Measurements from ENCODE around the gene SUFU.
"Not testable (repeated sequence)": the region's sequence is repeated elsewhere in the genome, so short reads cannot be mapped to it uniquely, and the experiment has no call there.

Gene SUFU

DNA sequence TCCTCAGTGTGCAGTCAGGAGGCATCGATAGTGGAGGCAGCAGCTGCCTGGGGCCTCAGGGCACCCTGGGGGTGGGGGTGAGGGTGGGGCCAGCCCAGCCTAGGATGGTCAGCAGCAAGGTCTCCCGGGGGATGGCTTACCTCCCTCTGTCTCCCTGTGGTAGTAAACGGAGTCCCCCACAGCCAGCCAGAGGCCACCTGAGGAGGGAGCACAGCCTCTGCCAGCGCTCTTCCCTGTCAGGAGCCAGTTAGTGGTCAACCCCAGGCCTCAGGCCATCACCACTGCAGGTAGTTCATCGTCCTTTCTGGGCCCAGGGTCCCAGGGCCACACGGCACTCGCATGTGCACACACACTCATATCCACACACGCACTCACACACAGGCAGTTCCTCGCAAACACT is 23.4 kb upstream of the SUFU start:
- DNase-seq: no peak

DNA sequence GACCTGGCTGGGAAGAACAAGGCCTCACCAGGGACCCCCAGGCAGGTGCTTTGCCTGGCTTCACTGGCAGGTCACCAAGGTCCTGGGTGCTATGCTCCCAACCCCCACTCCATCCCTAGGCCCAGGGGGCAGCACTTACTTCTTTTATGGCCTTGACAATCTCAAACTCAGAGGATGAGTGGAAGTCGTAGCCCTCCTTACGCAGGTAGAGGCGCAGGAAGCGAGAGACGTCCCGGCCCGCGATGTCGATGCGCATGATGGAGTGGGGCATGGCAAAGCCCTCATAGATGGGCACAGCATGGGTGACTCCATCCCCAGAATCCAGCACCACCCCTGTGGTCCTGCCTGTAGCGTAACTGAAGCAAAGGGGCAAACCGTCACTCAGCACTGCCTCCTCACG is 19.8 kb upstream of the SUFU start:
- no peak for DNase-seq

DNA sequence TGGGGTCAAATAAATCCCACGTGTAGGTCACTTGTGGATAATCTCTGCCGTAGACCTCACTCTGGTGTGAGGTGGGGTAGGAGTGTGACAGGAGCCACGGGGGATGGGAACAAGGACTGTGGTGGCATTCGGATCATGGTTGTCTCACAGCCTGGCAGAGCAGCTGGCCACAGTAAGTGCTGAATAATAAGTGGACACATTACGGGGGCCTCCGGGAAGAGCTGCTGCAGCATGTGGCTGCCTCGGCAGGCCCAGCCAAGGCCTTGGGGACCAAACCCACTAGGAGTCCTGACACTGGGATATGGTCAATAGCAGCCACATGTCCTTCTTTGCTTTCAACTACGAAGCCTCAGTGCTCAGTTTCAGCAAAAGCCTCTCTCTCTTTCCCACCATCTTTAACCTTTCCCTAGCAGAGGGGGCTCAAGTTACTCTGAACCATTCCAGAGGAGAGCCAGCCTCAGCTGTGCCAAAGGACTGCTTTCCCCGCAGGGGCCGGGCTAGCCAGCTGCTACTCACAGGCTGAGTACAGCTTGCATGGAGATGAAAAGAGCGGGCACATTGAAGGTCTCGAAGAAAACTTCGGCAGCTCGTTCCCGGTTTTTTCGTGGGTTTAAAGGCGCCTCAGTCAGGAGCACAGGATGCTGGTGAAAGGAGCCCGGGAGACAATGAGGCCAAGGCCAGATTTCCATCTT is 18.5 kb upstream of the SUFU start:
- no peak for DNase-seq

DNA sequence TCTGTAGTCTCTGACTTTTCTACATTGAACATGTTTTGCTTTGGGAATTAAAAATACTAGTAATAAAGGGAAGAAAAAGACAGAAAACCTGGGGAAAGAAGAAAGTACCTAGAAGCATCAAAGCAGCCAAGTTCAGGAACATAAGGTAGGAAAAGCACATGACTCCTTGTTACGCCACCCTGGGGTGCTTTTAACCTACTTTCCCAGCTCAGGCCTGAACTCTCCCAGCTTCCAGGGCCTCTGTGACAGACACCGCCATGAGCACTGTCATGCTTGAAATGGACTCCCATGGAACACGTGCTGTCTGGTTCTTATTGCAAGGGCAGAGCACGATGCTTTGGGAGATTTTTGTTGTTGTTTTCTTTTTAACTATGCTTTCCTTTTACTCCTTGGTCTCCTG is 12.6 kb upstream of the SUFU start:
- DNase-seq: no peak

DNA sequence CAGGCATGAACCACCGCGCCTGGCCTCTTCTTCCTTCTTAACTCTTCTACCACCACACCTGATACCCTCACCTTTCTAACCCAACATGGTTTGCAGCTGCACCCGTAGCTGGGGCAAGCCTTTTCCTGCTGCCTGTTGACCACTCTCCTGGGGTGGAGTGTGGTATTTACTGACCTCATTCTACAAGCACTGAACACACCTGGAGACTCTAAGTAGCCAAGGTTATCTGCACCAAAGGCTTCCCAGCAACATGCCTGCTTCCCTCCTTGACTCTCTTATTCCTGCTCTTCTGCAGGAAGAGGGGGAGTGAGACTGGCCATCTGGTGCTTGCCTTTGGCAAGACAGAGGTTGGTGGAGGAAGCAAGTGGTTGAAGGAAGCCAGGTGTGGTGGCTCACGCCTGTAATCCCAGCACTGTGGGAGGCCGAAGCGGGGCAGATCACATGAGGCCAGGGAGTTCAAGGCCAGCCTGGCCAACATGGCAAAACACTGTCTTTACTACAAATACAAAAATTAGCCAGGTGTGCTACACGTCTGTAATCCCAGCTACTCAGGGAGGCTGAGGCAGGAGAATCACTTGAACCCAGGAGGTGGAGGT is 11.3 kb upstream of the SUFU start:
- no peak for DNase-seq

DNA sequence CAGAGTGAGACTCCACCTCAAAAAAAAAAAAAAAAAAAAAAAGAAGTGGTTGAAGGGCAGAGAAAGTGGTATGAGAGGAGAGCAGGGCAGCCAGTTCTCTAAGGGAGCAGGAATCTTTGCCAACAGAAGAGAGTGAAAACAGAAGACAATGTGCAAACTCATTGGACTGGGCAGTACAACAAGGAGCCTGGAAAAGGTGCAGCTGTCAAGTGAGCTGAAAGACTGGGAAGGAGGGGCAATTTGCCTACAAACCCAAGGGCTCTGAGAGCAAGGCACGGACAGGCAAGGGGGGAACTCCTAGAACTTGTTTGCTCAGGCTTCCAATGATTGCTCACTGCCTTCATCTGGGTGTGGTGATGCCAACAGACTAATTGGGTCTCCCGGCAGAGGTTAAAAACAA is 10.8 kb upstream of the SUFU start:
- no peak for DNase-seq

DNA sequence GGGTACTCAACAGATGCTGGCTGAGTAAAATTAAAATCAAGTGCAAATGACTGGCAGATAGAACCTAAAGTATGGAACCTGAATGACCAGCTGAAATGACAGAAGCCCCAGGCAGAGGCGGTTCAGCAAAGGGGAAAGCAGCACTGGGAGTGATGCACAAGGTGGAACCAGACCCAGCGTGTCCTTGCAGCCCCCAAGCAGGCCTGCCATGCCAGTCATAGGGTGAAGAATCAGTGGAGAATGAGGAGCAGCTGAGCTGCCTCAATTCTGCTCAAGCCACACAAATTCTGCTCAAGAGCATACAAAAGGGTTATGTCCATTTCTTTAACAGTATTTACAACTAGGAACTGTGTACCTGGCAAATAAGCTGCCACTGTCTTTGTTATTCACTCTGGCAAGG is 10.0 kb upstream of the SUFU start:
- no peak for DNase-seq

DNA sequence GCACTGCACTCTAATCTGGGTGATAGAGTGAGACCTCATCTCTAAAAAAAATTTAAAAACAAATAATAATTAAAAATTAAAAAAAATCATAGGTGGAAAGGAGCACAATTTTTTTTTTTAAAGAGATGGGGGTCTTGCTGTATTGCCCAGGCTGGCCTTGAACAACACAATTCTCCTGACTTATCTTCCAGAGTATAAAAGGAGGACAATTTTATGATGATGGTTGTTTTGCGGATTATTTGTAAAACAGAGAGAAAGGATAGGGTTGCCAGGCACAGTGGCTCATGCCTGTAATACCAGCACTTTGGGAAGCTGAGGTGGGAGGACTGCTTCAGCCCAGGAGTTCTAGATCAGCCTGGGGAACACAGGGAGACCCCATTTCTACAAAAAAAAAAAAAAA is 6.2 kb upstream of the SUFU start:
- no peak for DNase-seq

DNA sequence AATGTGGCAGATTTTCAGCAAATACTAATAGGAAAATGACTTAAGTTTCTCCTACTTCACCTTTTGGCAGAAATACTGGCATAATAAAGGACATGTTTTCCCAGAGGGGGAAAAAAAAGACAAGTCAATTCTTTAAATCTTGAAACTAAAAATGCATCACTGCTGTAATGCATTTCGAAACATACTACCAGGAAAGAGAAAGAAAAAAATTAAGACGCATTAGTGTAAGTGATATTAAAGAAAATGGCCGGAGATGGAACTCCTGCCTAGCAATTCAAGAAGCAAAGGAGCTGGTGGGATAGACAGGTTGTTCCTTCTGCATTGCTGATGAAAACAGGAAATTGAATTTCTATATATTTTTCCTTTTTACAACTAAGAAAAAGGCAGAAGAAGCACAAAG is 4.4 kb upstream of the SUFU start:
- no peak for DNase-seq

DNA sequence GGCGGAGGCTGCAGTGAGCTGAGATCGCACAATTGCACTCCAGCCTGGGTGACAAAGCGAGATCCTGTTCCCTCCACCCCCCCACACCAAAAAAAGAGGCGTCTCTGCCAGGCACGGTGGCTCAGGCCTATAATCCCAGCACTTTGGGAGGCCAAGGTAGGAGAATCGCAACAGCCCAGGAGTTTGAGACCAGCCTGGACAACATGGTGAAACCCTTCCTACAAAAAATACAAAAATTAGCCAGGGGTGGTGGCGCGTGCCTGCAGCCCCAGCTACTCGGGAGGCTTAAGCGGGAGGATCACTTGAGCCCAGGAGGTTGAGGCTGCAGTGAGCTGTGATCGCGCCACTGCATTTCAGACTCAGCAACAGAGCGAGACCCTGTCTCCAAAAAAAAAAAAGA is 3.1 kb upstream of the SUFU start:
- not testable (repeated sequence) for DNase-seq

DNA sequence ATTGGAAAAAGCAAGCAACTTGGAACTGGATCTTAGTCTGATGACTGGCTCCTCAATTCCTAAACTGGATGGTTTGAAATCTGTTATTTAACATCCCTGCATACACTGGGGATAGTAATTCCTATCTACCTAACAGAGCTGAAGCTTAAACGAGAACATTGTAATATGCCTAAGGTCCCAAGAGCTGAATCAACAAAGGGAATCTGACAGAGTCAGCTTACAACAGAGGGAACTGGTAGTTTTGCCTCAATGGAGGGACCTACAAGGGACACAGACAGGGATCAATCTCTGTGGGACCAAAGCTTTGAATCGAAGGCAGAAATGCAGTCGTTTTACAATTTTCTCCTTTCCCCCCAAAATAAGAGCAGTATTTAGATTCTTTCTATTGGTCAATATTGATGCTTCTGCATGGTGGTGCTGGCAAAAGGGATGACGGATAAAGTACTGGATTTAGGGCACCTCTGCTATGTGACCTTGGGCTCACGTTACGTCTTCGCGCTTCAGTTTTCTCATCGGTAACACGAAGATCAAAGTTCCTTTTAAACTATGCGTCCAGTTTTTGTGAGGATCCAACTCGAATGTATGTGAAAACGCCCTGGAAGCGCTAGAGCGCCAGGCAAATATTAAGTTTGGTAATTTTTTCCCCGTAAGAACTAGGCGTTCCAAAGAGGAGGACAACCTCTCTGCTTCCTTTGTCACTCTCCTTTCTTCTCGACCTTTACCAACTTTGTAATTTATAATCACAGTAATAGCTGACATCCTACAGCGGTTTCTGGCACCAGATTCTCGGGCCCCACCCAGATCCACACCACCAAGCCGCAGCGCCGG is 2.4 kb upstream of the SUFU start:
- no peak for DNase-seq

DNA sequence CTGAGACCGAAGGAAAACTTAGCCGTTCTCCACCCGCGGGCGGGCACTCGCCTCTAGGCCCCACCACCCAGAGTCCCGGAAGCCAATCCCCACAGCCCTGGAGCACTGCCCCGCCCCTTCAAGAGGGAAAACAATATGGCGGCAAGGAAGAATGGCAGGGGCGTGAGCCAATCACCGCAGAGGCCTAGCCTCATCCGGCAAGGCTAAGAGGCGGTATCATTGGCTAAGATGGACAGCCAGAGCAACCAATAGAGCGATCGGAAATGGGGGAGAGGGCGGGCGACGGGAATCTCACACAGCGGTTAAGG is 1.8 kb upstream of the SUFU start:
- DNase-seq: peak; percentile 96

DNA sequence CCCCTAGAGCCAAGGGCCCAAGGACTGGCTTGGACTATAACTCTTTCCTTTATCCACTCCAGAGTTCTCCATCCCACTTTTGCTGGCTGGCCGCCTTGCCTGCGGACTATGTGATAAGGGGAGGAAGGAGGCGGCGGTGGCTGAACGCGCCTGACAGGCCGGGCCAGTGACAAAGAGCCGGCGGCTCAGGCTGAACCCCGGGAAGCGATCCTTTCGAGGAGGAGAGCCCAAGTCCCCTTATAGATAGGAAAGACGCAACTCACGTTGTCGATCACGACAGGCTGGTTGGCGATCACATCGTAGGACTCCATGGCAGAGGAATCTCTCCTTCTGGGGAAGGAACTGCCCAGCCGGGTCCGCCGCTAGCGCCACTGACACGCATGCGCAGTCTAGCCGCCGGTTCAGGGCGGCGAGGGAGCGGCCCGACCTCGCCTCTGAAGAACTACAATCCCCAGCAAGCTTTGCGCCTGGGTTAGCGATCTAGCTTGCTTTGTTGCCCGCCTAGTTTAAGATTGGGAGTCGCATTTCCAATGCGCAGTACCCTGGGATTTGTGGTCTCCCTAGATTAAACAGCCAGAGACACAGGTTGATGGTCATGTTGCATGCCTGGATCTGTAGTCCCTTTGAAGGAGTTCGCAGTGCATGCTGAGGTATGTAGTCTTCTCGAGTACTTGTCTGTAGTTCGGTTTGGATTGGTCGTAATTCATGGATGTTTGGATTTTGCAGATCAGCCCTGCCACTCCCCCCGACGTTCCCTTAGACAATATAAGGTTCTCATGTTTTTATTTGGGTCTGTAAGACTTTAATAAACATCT is 1.2 kb upstream of the SUFU start, which contains the start of gene ACTR1A:
ACTR1A (minus strand) TSS at position 376 of the 815 bp plus-strand sequence; CDS start at position 311, 65 bp downstream.
- peak; percentile 92 for DNase-seq

DNA sequence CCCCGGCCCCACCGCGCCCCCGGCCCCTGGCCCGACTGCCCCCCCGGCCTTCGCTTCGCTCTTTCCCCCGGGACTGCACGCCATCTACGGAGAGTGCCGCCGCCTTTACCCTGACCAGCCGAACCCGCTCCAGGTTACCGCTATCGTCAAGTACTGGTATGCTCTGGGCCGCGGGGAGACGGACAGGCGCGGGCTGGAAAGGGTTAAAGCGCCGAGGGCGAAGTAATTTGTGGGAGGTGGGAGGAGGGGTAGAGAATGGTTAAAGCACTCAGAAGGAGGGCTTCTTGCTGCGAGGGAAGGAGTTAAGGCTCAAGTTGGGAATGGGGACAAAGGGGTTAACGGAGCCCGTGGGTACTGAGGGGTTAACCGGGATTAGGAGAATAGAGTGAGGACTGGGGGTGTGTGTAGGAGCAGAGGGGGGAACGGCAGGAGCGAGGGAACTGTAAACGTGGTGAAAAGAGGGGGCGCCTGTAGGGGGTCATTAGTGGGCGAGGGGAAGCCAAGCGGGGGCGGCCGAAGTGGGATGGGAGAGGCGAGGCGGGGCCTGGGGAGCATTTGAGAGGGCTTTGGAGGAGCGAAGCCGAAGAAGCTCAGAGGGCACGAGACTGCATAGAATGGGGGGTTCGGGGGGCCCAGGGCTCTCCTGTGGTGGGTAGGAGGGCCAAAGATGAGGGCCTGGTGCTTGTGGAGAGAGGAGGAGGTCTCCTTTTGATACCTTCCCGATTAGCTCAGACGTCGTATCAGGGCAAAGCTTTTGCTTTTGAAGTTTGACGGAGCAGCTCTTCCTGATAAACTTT is 605 bp downstream of the SUFU start:
- no peak for DNase-seq

DNA sequence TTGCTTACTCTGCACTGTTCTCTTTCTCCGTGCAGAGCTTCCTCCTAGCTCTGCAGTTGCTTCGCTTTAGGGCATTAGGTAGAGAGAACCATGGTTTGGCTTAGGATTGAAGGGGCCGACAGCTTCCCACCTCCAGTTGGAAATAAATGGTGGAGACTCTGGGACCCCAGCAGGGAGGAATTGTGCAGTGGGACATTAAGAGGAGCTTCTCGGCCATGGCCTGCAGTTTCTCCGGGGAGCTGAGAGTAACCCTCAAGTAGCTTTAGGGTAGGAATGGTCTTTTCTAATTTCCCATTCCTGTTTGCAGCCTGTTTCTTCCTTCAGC is 1.2 kb downstream of the SUFU start:
- DNase-seq: no peak

DNA sequence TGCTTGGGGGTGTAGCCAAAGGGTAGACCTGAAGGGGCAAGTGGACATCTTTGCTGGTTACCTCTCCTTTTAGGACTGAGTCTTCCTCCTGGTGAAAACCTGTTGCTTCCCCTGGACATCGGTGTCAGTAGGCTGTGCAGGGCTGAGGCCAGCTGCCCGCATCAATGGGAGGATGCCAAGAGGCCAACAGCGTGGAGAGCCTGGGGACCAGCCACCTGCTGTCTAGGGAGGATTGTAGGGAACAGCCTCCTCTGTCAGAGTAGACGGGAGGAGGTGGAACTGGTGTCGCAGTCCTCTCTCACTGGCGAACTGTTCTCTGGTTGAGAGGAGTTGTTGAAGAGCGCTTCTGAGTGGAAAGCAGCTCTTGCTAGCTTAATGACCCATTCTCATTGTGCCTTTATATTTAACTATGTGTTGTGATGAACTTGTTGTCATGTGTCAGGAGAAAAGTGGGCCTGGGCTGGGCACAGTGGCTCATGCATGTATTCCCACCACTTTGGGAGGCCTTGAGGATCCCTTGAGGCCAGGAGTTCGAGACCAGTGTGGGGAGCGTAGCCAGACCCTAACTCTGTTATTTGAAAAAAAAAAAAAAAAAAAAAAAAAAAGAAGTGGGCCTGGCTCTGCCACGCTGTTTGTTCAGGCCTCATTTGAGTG is 1.8 kb downstream of the SUFU start:
- DNase-seq: no peak

DNA sequence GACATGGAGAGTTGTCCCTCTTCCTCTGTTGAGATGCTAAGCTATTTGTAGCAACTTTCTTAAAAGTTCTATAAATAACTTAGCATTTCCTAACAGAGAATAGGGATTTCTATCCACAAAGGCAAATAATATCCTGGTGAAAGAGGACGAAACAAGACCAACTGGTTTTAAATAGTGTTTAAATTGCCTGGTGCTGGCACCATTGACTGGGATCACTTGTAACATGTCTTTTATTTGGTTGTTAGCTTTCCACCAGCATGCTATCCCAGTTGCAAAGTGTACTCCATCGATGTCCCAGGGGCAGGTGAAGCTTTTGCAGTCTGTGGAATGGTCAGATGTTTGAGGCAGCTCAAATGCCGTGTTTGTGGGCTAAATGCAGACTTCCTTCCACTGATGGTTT is 3.7 kb downstream of the SUFU start:
- DNase-seq: no peak

DNA sequence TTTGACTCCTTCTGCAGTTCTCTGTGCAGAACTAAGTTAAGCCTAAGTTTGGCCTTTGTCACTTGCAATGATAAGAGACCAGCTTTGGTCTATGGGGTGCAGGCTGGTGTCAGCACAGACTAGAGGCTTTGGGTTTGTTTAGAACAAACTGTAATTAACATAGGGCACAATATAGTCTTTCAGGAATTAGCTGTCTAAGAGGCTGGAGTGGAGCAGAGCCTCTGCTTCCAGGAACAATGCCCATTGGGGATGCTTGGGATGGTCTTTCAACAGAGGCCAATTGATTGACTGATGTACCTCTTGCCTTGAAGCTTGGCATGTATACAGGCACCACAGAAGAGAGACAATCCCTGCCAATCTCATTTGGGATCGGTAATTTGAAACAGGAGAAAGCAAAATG is 4.7 kb downstream of the SUFU start:
- DNase-seq: no peak

DNA sequence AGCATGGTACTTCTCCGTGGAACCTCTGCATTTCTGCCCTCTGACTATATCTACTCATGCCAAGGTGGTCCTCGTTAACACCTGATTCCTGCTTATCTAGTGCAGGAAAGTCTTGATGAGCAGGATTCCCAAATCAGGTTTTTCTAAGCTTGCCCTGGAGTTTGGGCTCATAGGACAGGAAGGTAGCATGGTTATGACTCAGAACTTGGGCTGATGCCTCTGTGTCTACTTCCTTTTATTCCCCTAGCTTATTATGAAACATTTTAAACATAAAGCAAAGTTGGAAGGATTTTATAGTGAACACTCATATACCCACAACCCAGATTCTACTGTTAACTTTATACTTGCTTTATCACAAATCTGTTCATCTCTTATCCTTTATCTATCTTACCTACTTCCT is 5.6 kb downstream of the SUFU start:
- DNase-seq: no peak

DNA sequence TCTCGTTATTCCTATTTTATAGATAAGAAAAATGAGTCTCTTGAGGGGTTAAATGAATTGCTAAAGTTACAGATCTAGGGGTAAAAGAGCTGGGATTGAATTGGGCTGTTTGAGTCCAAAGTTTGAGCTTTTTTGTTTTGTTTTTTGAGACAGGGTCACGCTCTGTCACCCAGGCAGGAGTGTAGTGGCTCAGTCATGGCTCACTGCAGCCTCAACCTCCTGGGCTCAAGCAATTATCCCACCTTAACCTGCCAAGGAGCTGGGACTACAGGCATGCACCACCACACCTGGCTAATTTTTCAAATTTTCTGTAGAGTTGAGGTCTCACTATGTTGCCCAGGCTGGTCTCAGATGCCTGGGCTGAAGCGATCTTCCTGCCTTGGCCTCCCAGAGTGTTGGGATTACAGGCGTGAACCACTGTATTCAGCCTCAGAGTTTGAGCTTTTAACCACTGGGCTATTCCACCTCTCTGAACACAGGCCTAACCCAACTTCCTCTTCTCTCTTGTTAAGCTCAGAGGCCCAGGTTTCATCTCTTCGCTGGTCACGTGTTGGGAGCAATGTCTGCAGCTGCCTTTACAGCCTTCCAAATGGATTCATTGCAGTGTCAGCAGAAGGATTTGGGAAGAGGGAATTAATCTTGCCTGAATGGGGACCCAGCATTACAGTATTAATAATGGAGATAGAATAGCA is 8.0 kb downstream of the SUFU start:
- DNase-seq: no peak

DNA sequence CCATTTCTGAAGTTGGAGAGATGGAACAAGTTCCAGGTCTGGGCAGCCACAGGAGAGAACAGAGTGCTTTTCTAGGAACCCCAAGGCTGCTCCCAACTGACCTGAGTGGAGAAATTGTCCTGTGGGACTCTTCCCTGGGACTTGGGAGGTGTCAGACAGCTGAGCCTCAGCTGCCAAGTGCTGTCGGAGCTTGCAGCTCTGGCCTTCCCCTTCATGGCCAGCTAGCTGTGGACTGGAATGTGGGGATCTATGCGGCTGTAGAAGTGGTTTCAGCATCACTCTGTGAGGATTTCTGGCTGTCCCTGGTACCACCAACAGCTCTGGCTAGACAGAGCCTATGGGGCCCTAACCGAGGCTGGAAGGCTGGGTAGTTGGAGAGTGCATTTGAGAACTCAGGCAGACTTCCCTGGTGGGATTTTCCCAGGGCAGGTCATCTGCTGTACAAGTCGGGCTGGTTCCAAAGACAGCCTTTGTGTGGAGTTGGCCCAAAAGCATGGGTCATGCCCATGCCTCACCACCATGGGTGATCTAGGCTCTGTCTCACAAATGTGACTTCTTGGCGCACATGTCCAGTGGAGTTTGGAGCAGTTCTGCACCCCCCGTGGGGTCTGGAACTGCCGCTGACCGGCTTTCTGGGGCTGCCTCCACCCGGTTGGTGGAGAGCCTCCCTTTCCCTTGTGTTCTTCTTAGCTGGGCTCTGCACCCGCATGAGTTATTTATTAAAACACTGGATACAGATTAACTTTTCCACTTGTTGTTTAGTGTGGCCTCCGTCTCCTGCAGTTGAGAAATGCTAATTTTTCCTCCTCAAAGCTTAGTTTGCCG is 10.9 kb downstream of the SUFU start:
- no peak for DNase-seq

All from activated CD4-positive, alpha-beta T cell treated with anti-CD3 and anti-CD28 coated beads for 1 hour (primary cell).